Bronchial epithelial cell (primary cell): ENCODE results near the gene CSAD. TPM values are rescaled to one million over a fixed set of nuclear protein-coding genes. Genes with fewer than 3 reads are reported as not detected.
"Not testable (repeated sequence)": the region's sequence is repeated elsewhere in the genome, so short reads cannot be mapped to it uniquely, and the experiment has no call there.

ENCODE experiments used
- DNase-seq: peaks from one replicate; pipeline ENCODE4 v3.0.0-alpha.2; 2010; ENCODE audit warnings: low read depth
- FAIRE-seq: peaks from 2 replicates; lab custom pipeline; 2011; peaks lifted over from hg19 to GRCh38; lab: Jason Lieb, UNC
- H3K27me3 ChIP-seq: 2 replicates; pipeline ENCODE4 v1.5.1; 2011; ENCODE audit warnings: low read length; ENCODE audit not compliant: control insufficient read depth, insufficient read depth
- H3K36me3 ChIP-seq: 2 replicates; pipeline ENCODE4 v1.5.1; 2011; ENCODE audit warnings: low read length; ENCODE audit not compliant: control insufficient read depth, insufficient read depth
- H3K4me3 ChIP-seq: 2 replicates; pipeline ENCODE4 v1.5.1; 2011; ENCODE audit warnings: mild to moderate bottlenecking, low read depth, low read length, control low read depth
- total RNA-seq: library from RNA; depleted of rRNA; stranded (reverse); fragments of >200 nt; gene quantifications from 2 replicates; pipeline ENCODE4 v1.2.1, GENCODE V29; 2014
- TF ChIP-seq, protein P1 (sequence below): IDR thresholded peaks from 2 replicates; pipeline ENCODE4 v1.5.1; 2011; ENCODE audit warnings: mild to moderate bottlenecking, moderate library complexity, low read length, control low read depth, inconsistent platforms; ENCODE audit not compliant: insufficient read depth, severe bottlenecking

The CSAD gene
- total RNA-seq, 1 donor from 2014 or later, result 6.6 TPM

DNA sequence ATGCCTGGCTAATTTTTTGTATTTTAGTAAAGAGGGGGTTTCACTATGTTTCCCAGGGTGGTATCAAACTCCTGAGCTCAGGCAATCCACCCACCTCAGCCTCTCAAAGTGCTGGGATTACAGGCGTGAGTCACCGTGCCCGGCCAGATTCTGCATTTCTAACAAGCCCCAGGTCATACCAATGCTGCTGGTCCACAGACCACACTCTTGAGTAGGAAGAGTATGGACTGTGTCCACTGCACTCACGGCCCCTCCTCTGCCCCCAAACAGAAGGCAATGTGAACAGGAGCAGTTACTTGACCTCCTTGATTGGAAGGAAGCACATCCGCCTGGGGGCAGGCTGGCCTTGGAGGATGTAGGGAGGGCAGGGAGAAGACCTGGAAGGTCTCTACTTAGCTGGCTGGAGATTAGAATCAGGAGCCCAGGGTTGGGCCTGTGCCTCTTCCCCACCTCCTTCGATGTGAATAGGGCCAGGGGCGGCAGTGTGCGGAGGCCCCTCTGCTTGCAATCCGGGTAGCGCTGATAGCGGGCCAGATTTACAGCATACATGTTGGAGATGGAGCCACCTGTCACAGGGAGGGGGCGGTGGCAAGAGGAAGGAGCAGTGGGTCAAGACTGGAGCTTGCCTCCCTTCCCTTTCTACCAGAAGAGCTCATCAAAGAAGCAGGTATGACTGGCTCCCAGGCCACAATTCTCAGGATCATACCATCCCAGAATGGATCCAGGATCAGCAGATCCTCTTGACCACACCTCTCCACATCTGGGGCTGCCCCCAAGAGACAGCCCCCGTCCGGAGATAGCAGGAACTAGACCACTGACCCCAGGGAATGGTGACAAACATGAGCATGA is 9.6 kb downstream of the CSAD start:
- TF ChIP-seq, protein P1, sequence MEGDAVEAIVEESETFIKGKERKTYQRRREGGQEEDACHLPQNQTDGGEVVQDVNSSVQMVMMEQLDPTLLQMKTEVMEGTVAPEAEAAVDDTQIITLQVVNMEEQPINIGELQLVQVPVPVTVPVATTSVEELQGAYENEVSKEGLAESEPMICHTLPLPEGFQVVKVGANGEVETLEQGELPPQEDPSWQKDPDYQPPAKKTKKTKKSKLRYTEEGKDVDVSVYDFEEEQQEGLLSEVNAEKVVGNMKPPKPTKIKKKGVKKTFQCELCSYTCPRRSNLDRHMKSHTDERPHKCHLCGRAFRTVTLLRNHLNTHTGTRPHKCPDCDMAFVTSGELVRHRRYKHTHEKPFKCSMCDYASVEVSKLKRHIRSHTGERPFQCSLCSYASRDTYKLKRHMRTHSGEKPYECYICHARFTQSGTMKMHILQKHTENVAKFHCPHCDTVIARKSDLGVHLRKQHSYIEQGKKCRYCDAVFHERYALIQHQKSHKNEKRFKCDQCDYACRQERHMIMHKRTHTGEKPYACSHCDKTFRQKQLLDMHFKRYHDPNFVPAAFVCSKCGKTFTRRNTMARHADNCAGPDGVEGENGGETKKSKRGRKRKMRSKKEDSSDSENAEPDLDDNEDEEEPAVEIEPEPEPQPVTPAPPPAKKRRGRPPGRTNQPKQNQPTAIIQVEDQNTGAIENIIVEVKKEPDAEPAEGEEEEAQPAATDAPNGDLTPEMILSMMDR, result no peak
- FAIRE-seq (no peak), DNase-seq (no peak)
- no peak overlapping the region for H3K4me3 ChIP-seq
- no peaks in the 10 kb centered on the region for H3K27me3 ChIP-seq
- peaks cover 11% of the 10 kb centered on the region for H3K36me3 ChIP-seq

DNA sequence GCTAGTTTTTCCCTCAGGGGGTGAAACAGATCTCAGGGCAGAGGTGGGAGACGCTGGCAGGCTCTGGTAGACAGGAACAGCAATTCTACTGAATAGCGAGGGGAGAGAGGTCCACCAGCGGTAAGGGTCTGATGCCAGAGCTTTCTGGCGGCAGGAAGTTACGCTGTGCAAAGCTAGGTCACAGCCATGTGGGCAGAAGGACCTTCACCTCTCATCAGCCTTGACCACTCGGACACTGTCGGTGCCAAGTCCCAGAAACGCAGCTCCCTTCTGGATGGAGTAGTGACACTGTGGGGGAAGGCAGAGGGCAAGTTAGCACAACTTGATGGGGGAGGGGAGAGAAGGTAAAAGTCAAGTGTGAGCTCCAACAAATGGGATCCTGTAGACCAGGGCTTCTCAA is 10.5 kb downstream of the CSAD start:
- Histone ChIP-seq H3K36me3 (peaks cover 11% of the 10 kb centered on the region), H3K4me3 (no peak overlapping the region), H3K27me3 (no peaks in the 10 kb centered on the region)
- TF ChIP-seq, protein P1, result no peak
- DNase-seq (no peak), FAIRE-seq (no peak)

DNA sequence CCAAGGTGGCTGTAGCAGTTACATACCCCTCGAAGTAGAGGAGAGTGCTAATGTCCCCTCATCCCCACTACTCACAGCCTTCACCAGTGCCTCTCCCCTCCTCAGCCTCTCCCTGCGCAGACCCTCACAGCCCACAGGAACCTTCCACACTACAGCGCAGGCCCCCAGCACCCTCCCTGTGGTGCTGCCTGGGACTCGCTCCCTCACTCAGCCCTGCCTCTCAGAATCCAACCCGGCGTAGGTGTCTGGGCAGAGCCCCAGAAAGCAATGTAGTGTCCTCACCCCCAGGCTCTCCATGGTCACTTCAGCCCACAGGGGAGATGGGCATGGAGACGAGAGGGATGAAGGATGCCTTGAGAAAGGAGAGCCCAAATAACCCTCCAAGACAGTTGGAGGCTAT is 11.1 kb downstream of the CSAD start:
- Histone ChIP-seq H3K4me3 (no peak overlapping the region), H3K36me3 (peaks cover 11% of the 10 kb centered on the region), H3K27me3 (no peaks in the 10 kb centered on the region)
- DNase-seq, result no peak
- TF ChIP-seq, protein P1, result no peak
- FAIRE-seq, result no peak

DNA sequence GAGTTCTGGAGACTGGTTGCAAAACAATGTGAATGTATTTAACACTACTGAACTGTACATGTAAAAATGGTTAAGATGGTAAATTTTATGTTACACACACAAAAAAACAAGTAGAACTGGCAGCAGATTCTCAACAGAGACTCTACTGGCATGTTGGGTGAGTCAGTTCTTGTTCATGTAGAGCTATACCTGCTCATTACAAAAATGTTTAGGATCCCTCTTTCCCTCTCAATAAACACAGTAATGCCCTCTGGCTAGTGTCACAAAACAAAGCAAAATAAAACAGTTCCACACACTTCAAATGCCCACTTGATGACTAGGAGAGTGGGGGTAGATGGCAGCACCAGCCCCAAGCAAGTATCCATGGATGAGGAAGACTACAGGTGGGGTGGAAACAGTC is 13.9 kb downstream of the CSAD start:
- FAIRE-seq, result peak; percentile 86
- TF ChIP-seq, protein P1, result no peak
- H3K27me3 ChIP-seq, result no peaks in the 10 kb centered on the region
- peak; percentile 32 for DNase-seq
- H3K4me3 ChIP-seq, result no peak overlapping the region
- H3K36me3 ChIP-seq, result peaks cover 11% of the 10 kb centered on the region

DNA sequence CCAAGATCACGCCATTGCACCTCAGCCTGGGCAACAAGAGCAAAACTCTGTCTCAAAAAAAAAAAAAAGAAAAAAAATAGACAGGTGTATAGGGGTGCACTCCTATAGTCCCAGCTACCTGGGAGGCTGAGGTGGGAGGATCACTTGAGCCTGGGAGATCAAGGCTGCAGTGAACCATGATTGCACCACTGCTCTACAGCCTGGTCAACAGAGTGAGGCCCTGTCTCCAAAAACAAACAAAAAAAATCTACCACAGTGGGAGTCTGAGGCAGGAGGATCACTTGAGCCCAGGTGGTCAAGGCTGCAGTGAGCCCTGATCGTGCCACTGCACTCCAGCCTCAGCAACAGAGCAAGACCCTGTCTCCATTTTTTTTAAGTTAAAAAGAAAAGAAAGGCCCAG is 17.7 kb downstream of the CSAD start:
- not testable (repeated sequence) for H3K36me3 ChIP-seq, FAIRE-seq

DNA sequence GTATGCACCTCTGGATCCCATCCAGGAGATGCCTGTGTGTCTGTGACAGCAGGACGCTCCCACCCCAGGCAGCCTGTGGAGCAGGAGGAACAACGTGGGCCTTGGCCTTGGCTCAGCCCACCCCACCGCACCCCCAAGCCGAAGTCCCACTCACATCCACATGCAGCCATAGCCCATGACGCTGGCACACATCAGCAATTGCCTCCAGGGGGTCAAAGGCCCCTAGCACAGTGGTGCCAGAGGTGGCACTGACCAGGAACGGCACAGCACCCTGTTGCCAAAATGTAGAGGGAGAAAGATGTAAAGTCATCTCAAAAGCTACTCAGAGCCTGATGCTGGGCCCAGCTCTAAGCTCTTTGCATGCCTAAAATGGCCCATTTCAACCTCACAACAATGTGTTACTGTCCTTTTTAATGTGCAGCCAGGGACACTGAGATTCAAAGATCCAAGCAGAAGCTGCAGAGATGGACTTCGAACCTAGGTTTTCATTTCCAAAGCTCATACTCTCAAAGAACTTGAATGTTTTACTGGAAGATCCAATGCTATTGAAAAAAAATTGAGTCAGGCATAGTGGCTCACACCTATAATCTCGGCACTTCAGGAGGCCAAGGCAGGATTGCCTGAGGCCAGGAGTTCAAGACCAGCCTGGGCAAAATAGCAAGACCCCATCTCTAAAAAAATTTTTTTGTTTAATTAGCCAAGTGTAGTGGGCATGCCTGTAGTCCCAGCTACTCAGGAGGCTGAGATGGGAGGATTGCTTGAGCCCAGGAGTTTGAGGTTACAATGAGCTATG is 19.4 kb downstream of the CSAD start:
- H3K36me3 ChIP-seq, result peaks cover 5% of the 10 kb centered on the region
- DNase-seq, result no peak
- H3K4me3 ChIP-seq, result no peak overlapping the region
- TF ChIP-seq, protein P1, result no peak
- no peak for FAIRE-seq
- H3K27me3 ChIP-seq, result no peaks in the 10 kb centered on the region

More for the DNA sequence above, 17.7 kb downstream of the CSAD start:
- not testable (repeated sequence) for H3K4me3 ChIP-seq, DNase-seq, H3K27me3 ChIP-seq
